Smooth muscle cell (in vitro differentiated cells): ENCODE data around the gene DIP2C. TPM values are rescaled to one million over a fixed set of nuclear protein-coding genes. Genes with fewer than 3 reads are reported as not detected.
A peak's percentile ranks its signal among the peaks of the same experiment; 100 is the strongest.
"Not testable (repeated sequence)": the region's sequence is repeated elsewhere in the genome, so short reads cannot be mapped to it uniquely, and the experiment has no call there.

Experiments
- DNase-seq: peaks from one replicate; lab custom pipeline; 2025; ENCODE audit not compliant: unreplicated experiment; lab: John Stamatoyannopoulos, UW
- H2AFZ ChIP-seq: fragments of 200-600 bp; sonication (generic); 2 replicates; pipeline ENCODE4 v1.6.0; 2016; ENCODE audit warnings: antibody characterized with exemption, low read depth, mild to moderate bottlenecking
- H3F3A ChIP-seq: fragments of 200-600 bp; sonication (generic); 2 replicates; pipeline ENCODE4 v1.6.0; 2017; ENCODE audit warnings: antibody characterized with exemption, low read depth
- H3K27ac ChIP-seq: fragments of 200-600 bp; sonication (generic); 2 replicates; pipeline ENCODE4 v1.5.1; 2016; ENCODE audit warnings: low read depth, mild to moderate bottlenecking
- H3K27me3 ChIP-seq: fragments of 200-600 bp; sonication (generic); 2 replicates; pipeline ENCODE4 v1.6.1; 2016; ENCODE audit warnings: low read depth, mild to moderate bottlenecking
- H3K36me3 ChIP-seq: fragments of 200-600 bp; sonication (generic); 2 replicates; pipeline ENCODE4 v1.5.1; 2016; ENCODE audit warnings: low read depth
- H3K4me1 ChIP-seq: fragments of 200-600 bp; sonication (generic); 2 replicates; pipeline ENCODE4 v1.5.1; 2016; ENCODE audit warnings: low read depth
- H3K4me2 ChIP-seq: fragments of 200-600 bp; sonication (generic); 2 replicates; pipeline ENCODE4 v1.6.0; 2016; ENCODE audit warnings: mild to moderate bottlenecking
- H3K4me3 ChIP-seq: fragments of 200-600 bp; sonication (generic); 2 replicates; pipeline ENCODE4 v1.5.1; 2016; ENCODE audit warnings: mild to moderate bottlenecking
- H3K79me2 ChIP-seq: fragments of 200-600 bp; sonication (generic); 2 replicates; pipeline ENCODE4 v1.6.0; 2016; ENCODE audit warnings: low read depth, mild to moderate bottlenecking
- H3K9ac ChIP-seq: fragments of 200-600 bp; sonication (generic); 2 replicates; pipeline ENCODE4 v1.6.0; 2016; ENCODE audit warnings: low read depth
- H3K9me3 ChIP-seq: fragments of 200-600 bp; sonication (generic); replicated peaks from 2 replicates; pipeline ENCODE4 v1.5.1; 2016; ENCODE audit warnings: low read depth
- H4K20me1 ChIP-seq: fragments of 200-600 bp; sonication (generic); 2 replicates; pipeline ENCODE4 v1.6.0; 2016; ENCODE audit warnings: low read depth
- WGBS: methylation state at CpG from one replicate; pipeline ENCODE4 v1.1.7; 2016; ENCODE audit warnings: low lambda C conversion rate; 5-methylcytosine and 5-hydroxymethylcytosine counted together
- polyA plus RNA-seq: library from polyadenylated mRNA; unstranded; fragments of >200 nt; fragmentation: Nextera tagmentation; extraction: Ambion mirVana; gene quantifications from 2 replicates; pipeline ENCODE4 v1.2.1, GENCODE V29; 2016
- total RNA-seq: library from RNA; depleted of rRNA; stranded (reverse); fragments of >200 nt; gene quantifications from 2 replicates; pipeline ENCODE4 v1.2.3, GENCODE V29; 2014
- TF ChIP-seq, protein P1 (sequence below): fragments of 200-600 bp; sonication (generic); IDR thresholded peaks from 2 replicates; pipeline ENCODE4 v1.5.1; 2017; ENCODE audit warnings: borderline replicate concordance, mild to moderate bottlenecking, antibody characterized with exemption; ENCODE audit not compliant: insufficient read depth, poor library complexity, severe bottlenecking

Gene DIP2C
- total and polyA plus RNA-seq, 2 experiments from 2014 or later, result 14.9 to 15.3 TPM

DNA sequence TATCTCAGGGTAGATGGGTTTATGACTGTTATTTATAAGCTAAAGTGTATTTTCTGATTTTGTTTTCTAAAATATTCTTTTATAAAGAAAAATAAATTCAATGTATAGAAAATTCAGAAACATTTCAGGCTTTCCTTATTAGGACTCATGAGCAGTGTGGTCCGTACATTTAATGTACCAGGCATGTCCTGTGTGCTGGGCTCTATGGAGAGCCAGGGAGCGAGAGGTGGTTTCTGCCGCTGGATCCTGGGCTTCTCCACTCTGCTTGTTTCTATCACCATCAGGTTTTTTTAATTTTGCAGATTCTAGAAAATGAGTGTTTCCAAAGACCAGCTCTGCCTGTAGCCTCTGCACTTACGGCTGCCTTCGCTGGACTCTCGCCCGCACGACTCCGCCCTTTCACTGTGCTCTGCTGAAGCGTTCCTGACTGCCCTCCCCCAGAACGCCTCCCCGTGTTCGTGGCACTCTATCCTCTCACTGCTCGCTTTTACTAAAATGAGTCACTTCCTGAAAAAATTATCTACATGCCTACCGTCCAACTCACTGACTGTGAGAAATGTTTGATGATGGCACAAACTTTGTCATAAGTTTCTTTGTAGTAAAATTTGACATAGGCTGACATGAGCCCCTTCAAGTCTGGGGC lies 365.7 kb downstream of the DIP2C start:
- Histone ChIP-seq H3K27me3 (no peaks in the 10 kb centered on the region), H3K4me1 (no peaks in the 10 kb centered on the region), H3K36me3 (no peaks in the 10 kb centered on the region), H4K20me1 (no peaks in the 10 kb centered on the region), H3K79me2 (no peaks in the 10 kb centered on the region), H3K4me2 (peak overlapping the region; percentile 80), H3K4me3 (peak overlapping the region; percentile 26), H2AFZ (no peak overlapping the region), H3K9me3 (no peaks in the 10 kb centered on the region), H3F3A (peaks cover 5% of the 10 kb centered on the region), H3K9ac (peak overlapping the region; percentile 15), H3K27ac (peak overlapping the region; percentile 82)
- WGBS, result 23% methylated on average over 15 of the region's 15 CpGs
- TF ChIP-seq, protein P1, sequence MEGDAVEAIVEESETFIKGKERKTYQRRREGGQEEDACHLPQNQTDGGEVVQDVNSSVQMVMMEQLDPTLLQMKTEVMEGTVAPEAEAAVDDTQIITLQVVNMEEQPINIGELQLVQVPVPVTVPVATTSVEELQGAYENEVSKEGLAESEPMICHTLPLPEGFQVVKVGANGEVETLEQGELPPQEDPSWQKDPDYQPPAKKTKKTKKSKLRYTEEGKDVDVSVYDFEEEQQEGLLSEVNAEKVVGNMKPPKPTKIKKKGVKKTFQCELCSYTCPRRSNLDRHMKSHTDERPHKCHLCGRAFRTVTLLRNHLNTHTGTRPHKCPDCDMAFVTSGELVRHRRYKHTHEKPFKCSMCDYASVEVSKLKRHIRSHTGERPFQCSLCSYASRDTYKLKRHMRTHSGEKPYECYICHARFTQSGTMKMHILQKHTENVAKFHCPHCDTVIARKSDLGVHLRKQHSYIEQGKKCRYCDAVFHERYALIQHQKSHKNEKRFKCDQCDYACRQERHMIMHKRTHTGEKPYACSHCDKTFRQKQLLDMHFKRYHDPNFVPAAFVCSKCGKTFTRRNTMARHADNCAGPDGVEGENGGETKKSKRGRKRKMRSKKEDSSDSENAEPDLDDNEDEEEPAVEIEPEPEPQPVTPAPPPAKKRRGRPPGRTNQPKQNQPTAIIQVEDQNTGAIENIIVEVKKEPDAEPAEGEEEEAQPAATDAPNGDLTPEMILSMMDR, result no peak
- peak; percentile 34 for DNase-seq

DNA sequence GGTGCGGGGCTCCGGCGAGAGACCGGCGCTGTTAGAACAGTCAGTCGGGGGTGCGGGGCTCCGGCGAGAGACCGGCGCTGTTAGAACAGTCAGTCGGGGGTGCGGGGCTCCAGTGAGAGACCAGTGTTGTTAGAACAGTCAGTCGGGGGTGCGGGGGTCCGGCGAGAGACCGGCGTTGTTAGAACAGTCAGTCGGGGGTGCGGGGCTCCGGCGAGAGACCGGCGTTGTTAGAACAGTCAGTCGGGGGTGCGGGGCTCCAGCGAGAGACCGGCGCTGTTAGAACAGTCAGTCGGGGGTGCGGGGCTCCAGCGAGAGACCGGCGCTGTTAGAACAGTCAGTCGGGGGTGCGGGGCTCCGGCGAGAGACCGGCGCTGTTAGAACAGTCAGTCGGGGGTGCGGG lies 366.4 kb downstream of the DIP2C start:
- H3K4me3 ChIP-seq, H3K4me2 ChIP-seq, H3K9me3 ChIP-seq, H3K27me3 ChIP-seq, H3K4me1 ChIP-seq, H3K9ac ChIP-seq, H4K20me1 ChIP-seq, H3K27ac ChIP-seq, H2AFZ ChIP-seq, H3F3A ChIP-seq, H3K79me2 ChIP-seq, DNase-seq, H3K36me3 ChIP-seq: not testable (repeated sequence)
- WGBS, result 94% methylated on average over 15 of the region's 43 CpGs

DNA sequence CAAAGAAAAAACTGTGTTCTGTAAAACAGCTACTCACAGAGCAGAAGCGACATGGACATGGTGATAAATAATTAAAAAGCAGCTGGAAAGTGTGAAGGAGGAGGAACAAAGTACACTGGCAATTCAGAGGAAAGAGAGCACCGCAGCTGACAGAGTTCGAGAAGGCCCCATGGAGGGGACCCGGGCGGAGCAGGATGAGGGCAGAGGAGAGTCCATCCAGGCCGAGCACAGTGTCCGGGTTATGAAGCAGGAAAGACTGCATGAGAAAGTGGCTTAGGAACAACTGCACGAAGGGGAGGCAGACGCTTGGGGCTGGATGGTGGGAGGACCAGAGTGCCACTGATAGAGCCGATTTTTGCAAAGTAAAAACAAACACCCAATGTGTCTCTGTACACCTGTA lies 368.7 kb downstream of the DIP2C start:
- Histone ChIP-seq H2AFZ (no peak overlapping the region), H3K4me3 (no peak overlapping the region), H3K27ac (no peak overlapping the region), H4K20me1 (peaks cover 9% of the 10 kb centered on the region), H3K9me3 (no peaks in the 10 kb centered on the region), H3K9ac (no peak overlapping the region), H3K27me3 (no peaks in the 10 kb centered on the region), H3K4me1 (no peaks in the 10 kb centered on the region), H3F3A (peaks cover 5% of the 10 kb centered on the region), H3K4me2 (no peak overlapping the region), H3K79me2 (no peaks in the 10 kb centered on the region), H3K36me3 (no peaks in the 10 kb centered on the region)
- over 99% methylated on average over 10 of the region's 10 CpGs for WGBS
- no peak for DNase-seq
- TF ChIP-seq, protein P1, result no peak

DNA sequence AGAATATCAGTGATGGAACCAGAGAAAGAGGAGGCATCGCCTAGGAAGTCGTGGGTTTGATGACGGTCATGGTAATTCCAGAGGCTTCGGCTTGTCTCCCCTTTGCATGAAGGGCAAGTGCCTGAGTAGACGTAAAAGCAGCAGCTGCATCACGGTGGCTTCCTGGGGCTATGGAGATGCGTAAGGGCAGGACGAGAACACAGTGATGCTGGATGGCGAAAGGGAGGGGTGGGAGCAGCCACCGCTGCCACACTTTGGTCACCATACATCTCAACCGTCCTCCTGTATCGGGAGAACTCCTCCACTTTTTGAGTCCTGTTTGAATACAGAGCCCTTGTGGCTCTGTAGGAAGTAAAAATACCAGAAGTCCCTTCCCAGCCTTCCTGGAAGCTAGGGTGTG lies 371.5 kb downstream of the DIP2C start:
- no peaks in the 10 kb centered on the region for H3K36me3 ChIP-seq
- H3K4me1 ChIP-seq, result no peaks in the 10 kb centered on the region
- no peak overlapping the region for H3K9ac ChIP-seq
- no peak overlapping the region for H3K27ac ChIP-seq
- no peak overlapping the region for H3K4me2 ChIP-seq
- TF ChIP-seq, protein P1, result no peak
- no peaks in the 10 kb centered on the region for H3K27me3 ChIP-seq
- H2AFZ ChIP-seq, result no peak overlapping the region
- peaks cover 9% of the 10 kb centered on the region for H4K20me1 ChIP-seq
- no peak overlapping the region for H3K4me3 ChIP-seq
- H3K9me3 ChIP-seq, result no peaks in the 10 kb centered on the region
- no peaks in the 10 kb centered on the region for H3F3A ChIP-seq
- H3K79me2 ChIP-seq, result no peaks in the 10 kb centered on the region
- 95% methylated on average over 12 of the region's 12 CpGs for WGBS
- DNase-seq, result no peak
